ENCODE measurements around the gene TTPAL. TPM values are rescaled to one million over a fixed set of nuclear protein-coding genes. Genes with fewer than 3 reads are reported as not detected.

Gene TTPAL
- total and polyA plus RNA-seq, 2 of the 4 experiments (the other 2 are of a cell fraction), result 8.2 to 18.1 TPM

DNA sequence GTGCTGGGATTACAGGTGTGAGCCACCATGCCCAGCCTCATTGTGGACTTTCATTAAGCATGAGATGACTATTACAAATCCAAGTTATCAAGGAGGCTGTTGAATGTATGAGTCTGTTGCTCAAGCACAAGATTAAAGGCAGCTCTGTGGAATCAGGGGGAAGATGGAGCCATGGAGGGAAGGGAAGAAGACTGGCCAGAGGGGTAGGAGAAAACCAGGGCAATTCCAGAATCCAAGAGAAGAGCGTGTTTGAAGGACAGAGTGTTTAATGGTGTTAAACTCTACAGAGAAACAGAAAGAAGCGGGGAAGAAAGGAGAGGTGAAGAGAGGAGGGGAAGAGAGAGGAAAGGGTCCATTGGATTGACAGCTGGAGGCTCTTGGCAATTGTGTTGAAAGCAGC lies 49.8 kb upstream of the TTPAL start:
- Histone ChIP-seq H2AK9ac (replicated peaks; ENCODE audit: low read depth, low read length, poor library complexity) (no peak overlapping the region), H3K18ac (ENCODE audit: low read depth, low read length) (no peak overlapping the region), H3K4me1 (ENCODE audit: control insufficient read depth, insufficient read depth, low read length) (no peaks in the 10 kb centered on the region), H3K4me2 (ENCODE audit: low read depth, low read length) (no peak overlapping the region), H3K36me3 (ENCODE audit: control insufficient read depth, insufficient read depth, low read length) (no peaks in the 10 kb centered on the region), H4K20me1 (ENCODE audit: insufficient read depth, low read length) (no peaks in the 10 kb centered on the region), H3K14ac (replicated peaks; ENCODE audit: low read depth, low read length) (no peak overlapping the region), H2AFZ (replicated peaks; ENCODE audit: low read length, poor library complexity) (no peak overlapping the region), H3K56ac (ENCODE audit: extremely low read depth, insufficient read depth, low read length) (no peak overlapping the region), H3K27me3 (ENCODE audit: control insufficient read depth, insufficient read depth, low read length) (peaks cover 15% of the 10 kb centered on the region), H2BK120ac (ENCODE audit: low read depth, low read length) (no peak overlapping the region), H4K5ac (ENCODE audit: low read depth, low read length) (no peak overlapping the region), H3K23ac (ENCODE audit: low read depth, low read length) (no peak overlapping the region), H3K4me3 (ENCODE audit: insufficient read depth, low read depth, low read length) (no peak overlapping the region), H3K9me1 (ENCODE audit: insufficient read depth, low read length) (no peaks in the 10 kb centered on the region), H3K79me1 (ENCODE audit: low read depth in 1 of 2, low read length in 2 of 2) (no peaks in the 10 kb centered on the region), H3K27ac (ENCODE audit: insufficient read depth, low read length) (no peak overlapping the region), H3K4ac (ENCODE audit: low read depth, low read length) (no peak overlapping the region), H2BK5ac (ENCODE audit: low read depth, low read length, poor library complexity, severe bottlenecking) (no peak overlapping the region), H4K91ac (ENCODE audit: insufficient read depth, low read depth, low read length) (no peak overlapping the region), H2BK20ac (ENCODE audit: low read depth, low read length) (no peak overlapping the region), H2AK5ac (ENCODE audit: low read depth, low read length) (no peak overlapping the region), H3K9me3 (ENCODE audit: control insufficient read depth, insufficient read depth, low read length) (no peaks in the 10 kb centered on the region), H4K8ac (ENCODE audit: low read depth in 2 of 2, low read length in 2 of 2) (no peak overlapping the region), H2BK15ac (ENCODE audit: low read depth, low read length) (no peak overlapping the region), H3K9ac (ENCODE audit: low read depth, low read length) (no peak overlapping the region)
- intact Hi-C loops (cut with micrococcal nuclease), result no loop called here
- DNase-seq (no peak), ATAC-seq (ENCODE audit: low read depth) (no peak)
- WGBS, 2 experiments (ENCODE audit: extremely low coverage in 2 of 2, insufficient read length in 1 of 2), result 43% methylated on average over 1 of the region's 2 CpGs; no CpG with 5 or more reads in 1 of the 2 experiments
- TF ChIP-seq, protein P1, sequence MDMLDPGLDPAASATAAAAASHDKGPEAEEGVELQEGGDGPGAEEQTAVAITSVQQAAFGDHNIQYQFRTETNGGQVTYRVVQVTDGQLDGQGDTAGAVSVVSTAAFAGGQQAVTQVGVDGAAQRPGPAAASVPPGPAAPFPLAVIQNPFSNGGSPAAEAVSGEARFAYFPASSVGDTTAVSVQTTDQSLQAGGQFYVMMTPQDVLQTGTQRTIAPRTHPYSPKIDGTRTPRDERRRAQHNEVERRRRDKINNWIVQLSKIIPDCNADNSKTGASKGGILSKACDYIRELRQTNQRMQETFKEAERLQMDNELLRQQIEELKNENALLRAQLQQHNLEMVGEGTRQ (IDR thresholded peaks at IDR 0.05; ENCODE audit: low read depth, low read length), result no peak
- TF ChIP-seq RCOR1 (IDR thresholded peaks at IDR 0.05; ENCODE audit: insufficient replicate concordance, low read length), result no peak
- no peak for TF ChIP-seq MAFK (IDR thresholded peaks at IDR 0.05; ENCODE audit: low read depth, low read length)
- no peak for TF ChIP-seq MAZ (IDR thresholded peaks at IDR 0.05; ENCODE audit: borderline replicate concordance, low read depth, low read length)
- no peak for TF ChIP-seq RFX5 (IDR thresholded peaks at IDR 0.05; ENCODE audit: low read depth, low read length)
- TF ChIP-seq, protein P2, sequence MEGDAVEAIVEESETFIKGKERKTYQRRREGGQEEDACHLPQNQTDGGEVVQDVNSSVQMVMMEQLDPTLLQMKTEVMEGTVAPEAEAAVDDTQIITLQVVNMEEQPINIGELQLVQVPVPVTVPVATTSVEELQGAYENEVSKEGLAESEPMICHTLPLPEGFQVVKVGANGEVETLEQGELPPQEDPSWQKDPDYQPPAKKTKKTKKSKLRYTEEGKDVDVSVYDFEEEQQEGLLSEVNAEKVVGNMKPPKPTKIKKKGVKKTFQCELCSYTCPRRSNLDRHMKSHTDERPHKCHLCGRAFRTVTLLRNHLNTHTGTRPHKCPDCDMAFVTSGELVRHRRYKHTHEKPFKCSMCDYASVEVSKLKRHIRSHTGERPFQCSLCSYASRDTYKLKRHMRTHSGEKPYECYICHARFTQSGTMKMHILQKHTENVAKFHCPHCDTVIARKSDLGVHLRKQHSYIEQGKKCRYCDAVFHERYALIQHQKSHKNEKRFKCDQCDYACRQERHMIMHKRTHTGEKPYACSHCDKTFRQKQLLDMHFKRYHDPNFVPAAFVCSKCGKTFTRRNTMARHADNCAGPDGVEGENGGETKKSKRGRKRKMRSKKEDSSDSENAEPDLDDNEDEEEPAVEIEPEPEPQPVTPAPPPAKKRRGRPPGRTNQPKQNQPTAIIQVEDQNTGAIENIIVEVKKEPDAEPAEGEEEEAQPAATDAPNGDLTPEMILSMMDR (conservative IDR thresholded peaks at IDR 0.05; ENCODE audit: low read depth, low read length), result no peak
- no peak for TF ChIP-seq MXI1 (IDR thresholded peaks at IDR 0.05; ENCODE audit: borderline replicate concordance, low read depth, low read length)
- TF ChIP-seq SMC3 (IDR thresholded peaks at IDR 0.05; ENCODE audit: low read depth, low read length), result no peak
- no peak for TF ChIP-seq NFE2L2 (IDR thresholded peaks at IDR 0.05; ENCODE audit: low read depth, low read length)
- no peak for TF ChIP-seq POLR2A (IDR thresholded peaks at IDR 0.05; ENCODE audit: low read depth, low read length)
- no peak for TF ChIP-seq CEBPB (IDR thresholded peaks at IDR 0.05; ENCODE audit: low read depth, low read length)
- dilution Hi-C loops (cut with HindIII; ENCODE audit: low sequenced_read_pairs, unreplicated experiment), result no loop called here
- ChIA-PET CTCF (no interaction called here), POLR2A (ENCODE audit: unreplicated experiment) (no interaction called here)
- BruUV-seq (replicated peaks), result no TSS peak
- in situ Hi-C loops (cut with MboI; ENCODE audit: low sequenced_read_pairs), result no loop called here

Data from IMR-90 (cell line).